A673 (cell line): ENCODE data around the gene ALDH7A1. TPM values are rescaled to one million over a fixed set of nuclear protein-coding genes. Genes with fewer than 3 reads are reported as not detected.

Experiments
- BruUV-seq: library from RNA; stranded (reverse); fragments of 400-500 nt; replicated peaks from 2 replicates; lab custom pipeline; 2021; lab: Mats Ljungman, UMichigan
- CTCF ChIA-PET: fragments of 300-600 bp; sonication (Branson Sonifier 250); formaldehyde crosslinking; loops from one replicate; lab custom pipeline; 2022; ENCODE audit warnings: antibody characterized with exemption; lab: Charles Lee
- POLR2A ChIA-PET: fragments of 300-600 bp; sonication (Branson Sonifier 250); formaldehyde crosslinking; loops from one replicate; lab custom pipeline; 2022; ENCODE audit warnings: antibody characterized with exemption; ENCODE audit not compliant: low non-redundant PET; lab: Charles Lee
- DNase-seq: peaks from one replicate; pipeline ENCODE4 v3.0.0-alpha.2; 2015; ENCODE audit warnings: low spot score
- H3K27ac ChIP-seq: fragments of 200-600 bp; sonication (generic); 2 replicates; pipeline ENCODE4 v1.5.1; 2016; ENCODE audit warnings: mixed run types, low read depth, mild to moderate bottlenecking, mixed read lengths, antibody characterized with exemption, low read length; ENCODE audit not compliant: poor library complexity, severe bottlenecking
- H3K27me3 ChIP-seq: fragments of 200-600 bp; sonication (generic); replicated peaks from 2 replicates; pipeline ENCODE4 v1.6.1; 2017; ENCODE audit warnings: mixed run types, low read depth, mild to moderate bottlenecking, mixed read lengths, antibody characterized with exemption, low read length; ENCODE audit not compliant: insufficient read depth, poor library complexity
- H3K36me3 ChIP-seq: fragments of 200-600 bp; sonication (generic); 2 replicates; pipeline ENCODE4 v1.6.1; 2016; ENCODE audit warnings: mixed run types, mild to moderate bottlenecking, mixed read lengths, antibody characterized with exemption, low read length; ENCODE audit not compliant: insufficient read depth, poor library complexity, severe bottlenecking
- H3K4me1 ChIP-seq: fragments of 200-600 bp; sonication (generic); 2 replicates; pipeline ENCODE4 v1.6.1; 2017; ENCODE audit warnings: mixed run types, mild to moderate bottlenecking, mixed read lengths, antibody characterized with exemption, low read length; ENCODE audit not compliant: insufficient read depth, poor library complexity, severe bottlenecking
- H3K4me3 ChIP-seq: fragments of 200-600 bp; sonication (generic); 2 replicates; pipeline ENCODE4 v1.5.1; 2016; ENCODE audit warnings: low read depth, mixed run types, mild to moderate bottlenecking, mixed read lengths, low read length; ENCODE audit not compliant: poor library complexity, severe bottlenecking
- H3K9me3 ChIP-seq: fragments of 200-600 bp; sonication (generic); 2 replicates; pipeline ENCODE4 v1.6.1; 2016; ENCODE audit warnings: mixed run types, low read depth, mild to moderate bottlenecking, mixed read lengths, antibody characterized with exemption, low read length; ENCODE audit not compliant: poor library complexity, severe bottlenecking
- CTCF ChIP-seq: fragments of 300-800, 200-600 bp; sonication (generic); conservative IDR thresholded peaks from 2 replicates; pipeline ENCODE4 v1.5.1; 2017; ENCODE audit warnings: low read depth, mild to moderate bottlenecking, antibody characterized with exemption, low read length, moderate library complexity, mixed read lengths
- EZH2 ChIP-seq: fragments of 200-600 bp; sonication (generic); IDR thresholded peaks from 2 replicates; pipeline ENCODE4 v1.6.1; 2017; ENCODE audit warnings: borderline replicate concordance, low read depth, mild to moderate bottlenecking, mixed read lengths, antibody characterized with exemption, low read length; ENCODE audit not compliant: poor library complexity, severe bottlenecking
- intact Hi-C: fragments of 100-400 bp; cut with micrococcal nuclease; formaldehyde crosslinking; loops from one replicate; pipeline ENCODE4 v1.10.0; 2022; ENCODE audit not compliant: unreplicated experiment
- total RNA-seq: library from RNA; stranded (reverse); gene quantifications from 2 replicates; pipeline ENCODE4 v1.2.3, GENCODE V29; 2021

The ALDH7A1 gene
- total RNA-seq, 1 experiment from 2014 or later: 95.2 TPM

GRCh38 chr5:126506079-126506478 is 88.9 kb downstream of the ALDH7A1 start:
- no peak overlapping the region for H3K27ac ChIP-seq
- no peaks in the 10 kb centered on the region for H3K4me1 ChIP-seq
- ChIA-PET CTCF (no interaction called here), POLR2A (no interaction called here)
- no TSS peak for BruUV-seq
- TF ChIP-seq CTCF: no peak
- TF ChIP-seq EZH2: no peak
- intact Hi-C loops: no loop called here
- DNase-seq: no peak
- no peaks in the 10 kb centered on the region for H3K27me3 ChIP-seq
- H3K36me3 ChIP-seq: no peaks in the 10 kb centered on the region
- no peaks in the 10 kb centered on the region for H3K9me3 ChIP-seq
- H3K4me3 ChIP-seq: no peak overlapping the region

DNA sequence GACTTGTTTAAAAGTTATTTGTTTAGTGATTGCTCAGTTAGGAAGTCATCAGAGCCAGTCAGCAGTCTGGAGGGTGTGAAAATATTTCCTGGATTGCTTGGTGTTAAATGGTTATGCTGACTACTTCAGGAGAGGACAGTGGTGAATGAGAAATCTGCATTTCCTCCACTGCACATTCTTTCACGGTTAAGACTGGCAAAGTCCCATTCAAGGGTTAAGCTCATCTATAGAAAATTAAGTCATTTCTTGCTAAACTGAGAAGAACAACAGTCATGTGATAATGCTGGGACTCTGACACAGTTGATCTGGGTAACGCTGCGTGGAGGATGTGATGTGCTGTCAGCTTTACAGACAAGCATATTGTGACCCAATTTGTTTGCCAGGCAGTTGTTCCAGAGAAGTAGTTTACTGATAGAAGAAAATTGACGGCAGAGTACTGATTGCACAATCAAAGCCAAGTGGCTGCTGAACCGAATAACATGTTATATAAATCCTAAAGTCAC is 91.4 kb downstream of the ALDH7A1 start:
- Histone ChIP-seq H3K9me3 (no peaks in the 10 kb centered on the region), H3K4me1 (no peaks in the 10 kb centered on the region), H3K36me3 (no peaks in the 10 kb centered on the region), H3K4me3 (no peak overlapping the region), H3K27ac (no peak overlapping the region), H3K27me3 (peaks cover 4% of the 10 kb centered on the region)
- POLR2A ChIA-PET: no interaction called here
- no TSS peak for BruUV-seq
- no peak for TF ChIP-seq EZH2
- no peak for TF ChIP-seq CTCF
- DNase-seq: no peak
- intact Hi-C loops: no loop called here
- CTCF ChIA-PET: no interaction called here

DNA sequence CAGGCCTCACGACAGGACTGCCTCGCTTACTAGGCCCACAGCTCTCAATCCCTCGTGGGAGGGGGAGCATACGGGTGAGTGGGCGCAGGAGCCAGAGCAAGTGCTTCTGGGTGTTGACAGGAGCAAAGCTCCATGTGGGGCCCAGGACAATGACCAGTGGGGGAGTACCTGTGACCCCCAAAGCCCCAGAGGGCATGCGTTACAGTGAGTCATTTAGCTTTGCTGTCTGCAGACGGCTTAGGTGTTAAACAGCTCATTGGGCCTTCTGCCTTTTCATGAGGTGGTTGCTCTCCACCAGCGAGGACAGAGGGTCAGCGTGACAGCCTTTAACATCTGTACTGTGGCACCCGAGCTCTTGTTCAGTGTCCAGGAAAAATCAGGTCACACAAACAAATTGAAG is 93.6 kb downstream of the ALDH7A1 start:
- no peak overlapping the region for H3K4me3 ChIP-seq
- ChIA-PET POLR2A (no interaction called here), CTCF (no interaction called here)
- intact Hi-C loops: no loop called here
- H3K27ac ChIP-seq: no peak overlapping the region
- no peak for TF ChIP-seq CTCF
- no peak for TF ChIP-seq EZH2
- H3K36me3 ChIP-seq: no peaks in the 10 kb centered on the region
- H3K9me3 ChIP-seq: no peaks in the 10 kb centered on the region
- H3K4me1 ChIP-seq: no peaks in the 10 kb centered on the region
- DNase-seq: no peak
- BruUV-seq: no TSS peak
- H3K27me3 ChIP-seq: peaks cover 4% of the 10 kb centered on the region
